LNCaP clone FGC (cell line): ENCODE data around the gene HOXD4.

Experiments
- DNase-seq: peaks from one replicate; pipeline ENCODE4 v3.0.0-alpha.2; 2011; ENCODE audit warnings: low read depth
- H3K4me3 ChIP-seq: 2 replicates; pipeline ENCODE4 v1.5.1; 2011; ENCODE audit warnings: mild to moderate bottlenecking, low read depth, low read length, control low read depth
- TF ChIP-seq, protein P1 (sequence below): IDR thresholded peaks from 2 replicates; pipeline ENCODE4 v1.5.1; 2012; ENCODE audit warnings: mild to moderate bottlenecking; ENCODE audit not compliant: control insufficient read depth, insufficient read depth; ENCODE audit errors: extremely low read depth

Gene HOXD4

DNA sequence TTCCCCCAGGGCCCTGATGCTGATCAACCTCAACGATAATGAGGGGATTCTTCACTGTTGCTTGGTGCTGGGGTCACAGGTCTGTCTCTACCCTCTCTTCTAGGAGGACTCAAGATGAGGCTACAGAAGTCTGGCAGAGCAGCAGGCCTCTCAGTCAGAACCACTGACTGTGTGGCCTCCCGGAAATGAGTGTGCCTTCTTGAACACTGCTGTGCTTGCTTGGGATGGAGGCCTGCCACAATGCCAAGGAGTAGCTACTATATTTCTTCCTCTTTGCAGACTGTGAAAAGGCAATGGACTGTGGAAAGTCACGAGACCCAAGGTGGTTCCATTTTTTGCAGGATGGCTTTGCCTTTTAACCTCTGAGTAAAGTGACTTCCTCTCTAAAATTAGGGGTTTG, 31.3 kb downstream of the HOXD4 start:
- TF ChIP-seq, protein P1, sequence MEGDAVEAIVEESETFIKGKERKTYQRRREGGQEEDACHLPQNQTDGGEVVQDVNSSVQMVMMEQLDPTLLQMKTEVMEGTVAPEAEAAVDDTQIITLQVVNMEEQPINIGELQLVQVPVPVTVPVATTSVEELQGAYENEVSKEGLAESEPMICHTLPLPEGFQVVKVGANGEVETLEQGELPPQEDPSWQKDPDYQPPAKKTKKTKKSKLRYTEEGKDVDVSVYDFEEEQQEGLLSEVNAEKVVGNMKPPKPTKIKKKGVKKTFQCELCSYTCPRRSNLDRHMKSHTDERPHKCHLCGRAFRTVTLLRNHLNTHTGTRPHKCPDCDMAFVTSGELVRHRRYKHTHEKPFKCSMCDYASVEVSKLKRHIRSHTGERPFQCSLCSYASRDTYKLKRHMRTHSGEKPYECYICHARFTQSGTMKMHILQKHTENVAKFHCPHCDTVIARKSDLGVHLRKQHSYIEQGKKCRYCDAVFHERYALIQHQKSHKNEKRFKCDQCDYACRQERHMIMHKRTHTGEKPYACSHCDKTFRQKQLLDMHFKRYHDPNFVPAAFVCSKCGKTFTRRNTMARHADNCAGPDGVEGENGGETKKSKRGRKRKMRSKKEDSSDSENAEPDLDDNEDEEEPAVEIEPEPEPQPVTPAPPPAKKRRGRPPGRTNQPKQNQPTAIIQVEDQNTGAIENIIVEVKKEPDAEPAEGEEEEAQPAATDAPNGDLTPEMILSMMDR, result no peak
- DNase-seq, result no peak
- H3K4me3 ChIP-seq, result no peak overlapping the region

DNA sequence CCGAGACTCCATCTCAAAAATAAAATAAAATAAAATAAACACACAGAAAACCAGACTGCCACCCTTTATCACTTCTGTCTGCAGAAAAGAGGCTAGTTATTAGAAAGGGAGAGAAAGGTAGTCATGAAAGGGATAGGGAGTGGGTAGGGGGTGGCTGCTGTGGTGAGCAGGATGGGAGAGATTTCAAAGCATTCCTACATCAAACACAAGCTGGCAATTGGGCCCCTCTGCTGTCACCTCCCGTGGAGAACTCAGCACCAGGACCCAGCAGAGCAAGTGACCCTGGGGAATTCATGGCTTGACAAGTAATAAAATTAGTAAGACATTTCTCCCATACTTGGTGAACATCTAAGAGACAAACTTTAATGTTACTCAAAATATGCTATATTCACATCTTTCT, 33.4 kb downstream of the HOXD4 start:
- DNase-seq, result no peak
- no peak overlapping the region for H3K4me3 ChIP-seq
- TF ChIP-seq, protein P1, result no peak

- no peak for DNase-seq
Measured at GRCh38 chr2:176186024-176186423, 34.7 kb downstream of the HOXD4 start.

GRCh38 chr2:176187200-176187898, 36.0 kb downstream of the HOXD4 start:
- H3K4me3 ChIP-seq, result no peak overlapping the region
- DNase-seq, result no peak
- TF ChIP-seq, protein P1, result no peak

More at GRCh38 chr2:176186024-176186423, 34.7 kb downstream of the HOXD4 start:
- H3K4me3 ChIP-seq, result no peak overlapping the region
- TF ChIP-seq, protein P1, result no peak

- no peak for DNase-seq
- TF ChIP-seq, protein P1, result no peak
- H3K4me3 ChIP-seq, result peak within 1 kb of the TSS; percentile 21
Measured at GRCh38 chr2:176187899-176188773, 36.8 kb downstream of the HOXD4 start, which contains the start of gene HOXD1. Gene HOXD1, plus strand, starts transcription at chr2:176188668. Its CDS starts 134 bp downstream, at chr2:176188802.

DNA sequence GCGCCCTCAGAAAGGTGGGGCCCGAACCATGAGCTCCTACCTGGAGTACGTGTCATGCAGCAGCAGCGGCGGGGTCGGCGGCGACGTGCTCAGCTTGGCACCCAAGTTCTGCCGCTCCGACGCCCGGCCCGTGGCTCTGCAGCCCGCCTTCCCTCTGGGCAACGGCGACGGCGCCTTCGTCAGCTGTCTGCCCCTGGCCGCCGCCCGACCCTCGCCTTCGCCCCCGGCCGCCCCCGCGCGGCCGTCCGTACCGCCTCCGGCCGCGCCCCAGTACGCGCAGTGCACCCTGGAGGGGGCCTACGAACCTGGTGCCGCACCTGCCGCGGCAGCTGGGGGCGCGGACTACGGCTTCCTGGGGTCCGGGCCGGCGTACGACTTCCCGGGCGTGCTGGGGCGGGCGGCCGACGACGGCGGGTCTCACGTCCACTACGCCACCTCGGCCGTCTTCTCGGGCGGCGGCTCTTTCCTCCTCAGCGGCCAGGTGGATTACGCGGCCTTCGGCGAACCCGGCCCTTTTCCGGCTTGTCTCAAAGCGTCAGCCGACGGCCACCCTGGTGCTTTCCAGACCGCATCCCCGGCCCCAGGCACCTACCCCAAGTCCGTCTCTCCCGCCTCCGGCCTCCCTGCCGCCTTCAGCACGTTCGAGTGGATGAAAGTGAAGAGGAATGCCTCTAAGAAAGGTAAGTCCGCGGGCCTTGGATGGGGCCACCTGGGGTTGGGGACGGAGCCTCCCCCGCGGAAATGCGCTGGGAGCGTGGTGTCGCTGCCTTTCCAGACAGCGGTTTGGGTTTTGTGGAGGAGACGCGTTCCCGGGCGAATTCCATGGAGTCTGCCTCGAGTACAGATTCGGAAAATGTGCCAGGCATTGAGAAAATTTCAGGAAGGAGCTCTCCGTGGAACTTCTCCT, 37.7 kb downstream of the HOXD4 start:
- H3K4me3 ChIP-seq, result peak overlapping the region; percentile 21
- TF ChIP-seq, protein P1, result no peak
- DNase-seq, result no peak
